Measurements from ENCODE around the gene KIFAP3.
A peak's percentile ranks its signal among the peaks of the same experiment; 100 is the strongest.
"Not testable (repeated sequence)": the region's sequence is repeated elsewhere in the genome, so short reads cannot be mapped to it uniquely, and the experiment has no call there.

Gene KIFAP3

GRCh38 chr1:170074250-170075157, at the start of gene KIFAP3:
TSS of gene KIFAP3 (minus strand) at chr1:170074695. CDS start at chr1:170074467, 228 bp downstream.
- peak; percentile 64 for TF ChIP-seq CTCF (conservative IDR thresholded peaks at IDR 0.05; ENCODE audit: low read length)

GRCh38 chr1:170122366-170122765, 47.9 kb upstream of the KIFAP3 start:
- H3K4me3 ChIP-seq (ENCODE audit: low read length), result no peak overlapping the region
- no peak for TF ChIP-seq CTCF (conservative IDR thresholded peaks at IDR 0.05; ENCODE audit: low read length)
- DNase-seq (ENCODE audit: low read depth), result no peak

More at GRCh38 chr1:170074250-170075157, at the start of gene KIFAP3:
- DNase-seq (ENCODE audit: low read depth), result peak; percentile 98
- peak within 1 kb of the TSS; percentile 81 for H3K4me3 ChIP-seq (ENCODE audit: low read length)

- peak; percentile 40 for DNase-seq (ENCODE audit: low read depth)
- TF ChIP-seq CTCF (conservative IDR thresholded peaks at IDR 0.05; ENCODE audit: low read length), result no peak
- H3K4me3 ChIP-seq (ENCODE audit: low read length), result no peak overlapping the region
These were observed 40.4 kb upstream of the KIFAP3 start for GRCh38 chr1:170114906-170115305.

- DNase-seq (ENCODE audit: low read depth); H3K4me3 ChIP-seq (ENCODE audit: low read length): not testable (repeated sequence)
These were observed 38.6 kb upstream of the KIFAP3 start for GRCh38 chr1:170113140-170113539.

GRCh38 chr1:170097449-170097948, 23.0 kb upstream of the KIFAP3 start:
- DNase-seq (ENCODE audit: low read depth), result no peak
- no peak overlapping the region for H3K4me3 ChIP-seq (ENCODE audit: low read length)
- TF ChIP-seq CTCF (conservative IDR thresholded peaks at IDR 0.05; ENCODE audit: low read length), result no peak

GRCh38 chr1:170096806-170097340, 22.4 kb upstream of the KIFAP3 start:
- DNase-seq (ENCODE audit: low read depth), result no peak
- H3K4me3 ChIP-seq (ENCODE audit: low read length), result no peak overlapping the region
- no peak for TF ChIP-seq CTCF (conservative IDR thresholded peaks at IDR 0.05; ENCODE audit: low read length)

- no peak overlapping the region for H3K4me3 ChIP-seq (ENCODE audit: low read length)
- TF ChIP-seq CTCF (conservative IDR thresholded peaks at IDR 0.05; ENCODE audit: low read length), result no peak
These were observed 21.7 kb upstream of the KIFAP3 start for GRCh38 chr1:170095976-170096748.

GRCh38 chr1:170094697-170095616, 20.5 kb upstream of the KIFAP3 start:
- H3K4me3 ChIP-seq (ENCODE audit: low read length); DNase-seq (ENCODE audit: low read depth): not testable (repeated sequence)

More at GRCh38 chr1:170095976-170096748, 21.7 kb upstream of the KIFAP3 start:
- DNase-seq (ENCODE audit: low read depth), result peak; percentile 18
